ENCODE results near the gene BMF. TPM values are rescaled to one million over a fixed set of nuclear protein-coding genes. Genes with fewer than 3 reads are reported as not detected.

BMF gene
- polyA plus RNA-seq, 3 donors = 5.6 to 59.6 (median 6.5) TPM

- Histone ChIP-seq H3K4me1 (ENCODE audit: control insufficient read depth in 1 of 2, insufficient read depth in 2 of 2, low read length in 2 of 2) (peaks cover 50 to 61% of the 10 kb centered on the region in 2 donors), H4K20me1 (ENCODE audit: insufficient read depth, low read length) (no peaks in the 10 kb centered on the region), H3K79me2 (ENCODE audit: insufficient read depth, low read length) (peaks cover 4% of the 10 kb centered on the region), H3K27ac (ENCODE audit: low read depth in 1 of 2, low read length in 2 of 2) (peak overlapping the region in 1 of 2 donors; percentile 97), H3K36me3 (replicated peaks in 1 of 2; ENCODE audit: control insufficient read depth in 1 of 2, insufficient read depth in 2 of 2, low read length in 2 of 2) (no peaks in the 10 kb centered on the region), H2AFZ (ENCODE audit: insufficient read depth, low read depth, low read length, poor library complexity, severe bottlenecking) (peak overlapping the region; percentile 37), H3K9me3 (replicated peaks in 1 of 2; ENCODE audit: control insufficient read depth in 1 of 2, insufficient read depth in 1 of 2, low read length in 2 of 2) (no peaks in the 10 kb centered on the region), H3K9ac (ENCODE audit: insufficient read depth, low read length, poor library complexity, severe bottlenecking) (peak overlapping the region; percentile 9), H3K4me2 (replicated peaks; ENCODE audit: extremely low read depth, low read length, poor library complexity, severe bottlenecking) (peak overlapping the region; percentile 54), H3K27me3 (ENCODE audit: control insufficient read depth in 2 of 2, insufficient read depth in 2 of 2, low read length in 2 of 2) (no peaks in the 10 kb centered on the region), H3K4me3 (replicated peaks in 1 of 3; ENCODE audit: low read depth in 2 of 3, low read length in 3 of 3) (peak overlapping the region in 1 of 3 experiments; percentile 39)
- Mint-ChIP-seq H3K27me3 (ENCODE audit: low read depth in 3 of 3) (peaks cover 0 to 2% (median 0%) of the 10 kb centered on the region in 3 donors), H3K36me3 (peaks cover 0 to 2% of the 10 kb centered on the region in 2 donors), H3K27ac (peak overlapping the region; percentile 47 to 95 (median 81)), H3K4me3 (peak overlapping the region; percentile 69 to 76), H3K9me3 (peaks cover 0 to 4% (median 0%) of the 10 kb centered on the region in 7 donors), H3K4me1 (peaks cover 59% of the 10 kb centered on the region)
- WGBS (ENCODE audit: insufficient coverage) = 4% methylated on average over 18 of the region's 22 CpGs
- intact Hi-C loops (cut with micrococcal nuclease) = loop anchor here (2.0 to 10.0 kb wide), 6 partner anchors 37 to 260 kb away; partner anchors contain the start of genes BMF (in 2 of the 2), BUB1B (in 1 of the 2) and FSIP1 (in 1 of the 2)
- peak; percentile 92 for TF ChIP-seq CTCF (IDR thresholded peaks at IDR 0.05)
- DNase-seq = peak; percentile 85 to 95 (median 92)
Measured at GRCh38 chr15:40044717-40045571, 63.7 kb downstream of the BMF start.

- Histone ChIP-seq H3K79me2 (ENCODE audit: insufficient read depth, low read length) (peaks cover 9% of the 10 kb centered on the region), H3K27ac (ENCODE audit: low read depth in 1 of 2, low read length in 2 of 2) (peak overlapping the region in 1 of 2 donors; percentile 97), H3K4me1 (ENCODE audit: control insufficient read depth in 1 of 2, insufficient read depth in 2 of 2, low read length in 2 of 2) (peaks cover 44 to 58% of the 10 kb centered on the region in 2 donors), H3K9ac (ENCODE audit: insufficient read depth, low read length, poor library complexity, severe bottlenecking) (peak overlapping the region; percentile 9), H3K9me3 (replicated peaks in 1 of 2; ENCODE audit: control insufficient read depth in 1 of 2, insufficient read depth in 1 of 2, low read length in 2 of 2) (no peaks in the 10 kb centered on the region), H3K27me3 (ENCODE audit: control insufficient read depth in 2 of 2, insufficient read depth in 2 of 2, low read length in 2 of 2) (no peaks in the 10 kb centered on the region), H3K36me3 (replicated peaks in 1 of 2; ENCODE audit: control insufficient read depth in 1 of 2, insufficient read depth in 2 of 2, low read length in 2 of 2) (no peaks in the 10 kb centered on the region), H3K4me2 (replicated peaks; ENCODE audit: extremely low read depth, low read length, poor library complexity, severe bottlenecking) (no peak overlapping the region), H3K4me3 (replicated peaks in 1 of 3; ENCODE audit: low read depth in 2 of 3, low read length in 3 of 3) (no peak overlapping the region), H4K20me1 (ENCODE audit: insufficient read depth, low read length) (no peaks in the 10 kb centered on the region), H2AFZ (ENCODE audit: insufficient read depth, low read depth, low read length, poor library complexity, severe bottlenecking) (peak overlapping the region; percentile 37)
- WGBS (ENCODE audit: insufficient coverage) = 91% methylated on average over 8 of the region's 10 CpGs
- Mint-ChIP-seq H3K27ac (peak overlapping the region; percentile 47 to 95 (median 81)), H3K27me3 (ENCODE audit: low read depth in 3 of 3) (peaks cover 0 to 2% (median 0%) of the 10 kb centered on the region in 3 donors), H3K4me1 (peaks cover 57% of the 10 kb centered on the region), H3K4me3 (no peak overlapping the region), H3K9me3 (peaks cover 0 to 4% (median 0%) of the 10 kb centered on the region in 7 donors), H3K36me3 (peaks cover 0 to 2% of the 10 kb centered on the region in 2 donors)
- intact Hi-C loops (cut with micrococcal nuclease) = loop anchor here in 1 of 2 donors (2.0 to 10.0 kb wide), 3 partner anchors 65 to 259 kb away; partner anchors contain the start of genes BMF and FSIP1
- TF ChIP-seq CTCF (IDR thresholded peaks at IDR 0.05) = no peak
- DNase-seq = peak in 1 of 3 donors; percentile 48
Measured at GRCh38 chr15:40043927-40044716, 64.6 kb downstream of the BMF start.

Measured in CD14-positive monocyte (primary cell).